B cell (primary cell): ENCODE results near the gene FOSB. TPM values are rescaled to one million over a fixed set of nuclear protein-coding genes. Genes with fewer than 3 reads are reported as not detected.

ENCODE experiments used
- ATAC-seq: fragments of 200-7000 bp; cut with Tn5 transposase; one replicate; pipeline ENCODE4 v1.10.0; 2021; ENCODE audit warnings: low read depth, mild to moderate bottlenecking, moderate number of reproducible peaks, moderate library complexity
- CTCF ChIA-PET: fragments of 350-600 bp; sonication (Branson Sonifier 250); formaldehyde crosslinking; loops from one replicate; lab custom pipeline; 2021; ENCODE audit warnings: antibody characterized with exemption, inconsistent platforms; lab: Charles Lee
- POLR2A ChIA-PET: fragments of 350-600 bp; sonication (Branson Sonifier 250); formaldehyde crosslinking; loops from one replicate; lab custom pipeline; 2021; ENCODE audit warnings: antibody characterized with exemption; lab: Charles Lee
- DNase-seq: peaks from one replicate; pipeline ENCODE4 v3.0.0; 2013
- H2AFZ ChIP-seq: 2 replicates; pipeline ENCODE4 v1.6.1; 2012; ENCODE audit warnings: mild to moderate bottlenecking, low read depth, low read length; ENCODE audit not compliant: insufficient read depth, poor library complexity, severe bottlenecking
- H3K27ac ChIP-seq, 2 donors: 1 replicate in 1 of 2; 2 replicates in 1 of 2; pipeline ENCODE4 v1.5.1; 2012 to 2013; ENCODE audit warnings: low read length in 2 of 2, mild to moderate bottlenecking in 2 of 2, moderate library complexity in 1 of 2
- H3K27me3 ChIP-seq, 4 experiments: fragments of 200-600 bp in 1 of 4; sonication (generic) in 1 of 4; replicated peaks in 1 of 4; 1 replicate in 2 of 4; 2 replicates in 2 of 4; pipeline versions ENCODE4 v1.6.1 to v1.7.0; 2013 to 2016; ENCODE audit warnings: low read length in 3 of 4, mild to moderate bottlenecking in 2 of 4, mixed read lengths in 1 of 4, moderate library complexity in 1 of 4; ENCODE audit not compliant: insufficient read depth in 4 of 4, control insufficient read depth in 3 of 4; ENCODE audit errors: control extremely low read depth in 1 of 4
- H3K36me3 ChIP-seq, 2 experiments: replicated peaks in 1 of 2; 1 replicate in 1 of 2; 2 replicates in 1 of 2; pipeline versions ENCODE4 v1.6.1 to v1.7.1; 2013; ENCODE audit warnings: low read length in 1 of 2; ENCODE audit not compliant: insufficient read depth in 2 of 2, control insufficient read depth in 1 of 2; ENCODE audit errors: control extremely low read depth in 1 of 2, extremely low read depth in 1 of 2
- H3K4me1 ChIP-seq, 2 donors: fragments of 200-600 bp in 1 of 2; sonication (generic) in 1 of 2; 1 replicate in 1 of 2; 2 replicates in 1 of 2; pipeline versions ENCODE4 v1.5.1 to v1.6.1; 2013 to 2017; ENCODE audit warnings: low read length in 2 of 2; ENCODE audit not compliant: control insufficient read depth in 2 of 2, insufficient read depth in 2 of 2
- H3K4me2 ChIP-seq: replicated peaks from 2 replicates; pipeline ENCODE3; 2012; ENCODE audit warnings: mild to moderate bottlenecking, low read depth, low read length; ENCODE audit not compliant: poor library complexity, severe bottlenecking
- H3K4me3 ChIP-seq, 5 experiments: fragments of 200-600 bp in 1 of 5; sonication (generic) in 1 of 5; 1 replicate in 3 of 5; 2 replicates in 2 of 5; pipeline versions ENCODE4 v1.5.1 to v1.7.0; 2011 to 2016; ENCODE audit warnings: low read length in 4 of 5, mild to moderate bottlenecking in 4 of 5, low read depth in 2 of 5, control low read depth in 1 of 5, moderate library complexity in 1 of 5; ENCODE audit not compliant: insufficient read depth in 1 of 5; ENCODE audit errors: control extremely low read depth in 1 of 5, extremely low read depth in 1 of 5
- H3K79me2 ChIP-seq: fragments of 200-600 bp; sonication (generic); one replicate; pipeline ENCODE4 v1.6.0; 2016; ENCODE audit warnings: low read length; ENCODE audit not compliant: control insufficient read depth, insufficient read depth
- H3K9ac ChIP-seq: fragments of 200-600 bp; sonication (generic); 2 replicates; pipeline ENCODE4 v1.6.1; 2017; ENCODE audit warnings: mild to moderate bottlenecking, low read length, moderate library complexity
- H3K9me3 ChIP-seq, 3 donors: one replicate each; pipeline versions ENCODE4 v1.6.1 to v1.7.1; 2013; ENCODE audit warnings: low read length in 2 of 3; ENCODE audit not compliant: control insufficient read depth in 2 of 3, insufficient read depth in 1 of 3; ENCODE audit errors: control extremely low read depth in 1 of 3
- H4K20me1 ChIP-seq: 2 replicates; pipeline ENCODE4 v1.6.0; 2012; ENCODE audit warnings: mild to moderate bottlenecking, low read length; ENCODE audit not compliant: insufficient read depth, control insufficient read depth, poor library complexity, severe bottlenecking
- H3K27ac Mint-ChIP-seq: one replicate; pipeline ENCODE4 v1.8.0; 2021; ENCODE audit warnings: mixed read lengths
- H3K27me3 Mint-ChIP-seq: one replicate; pipeline ENCODE4 v1.8.0; 2021; ENCODE audit warnings: mixed read lengths
- H3K4me1 Mint-ChIP-seq: one replicate; pipeline ENCODE4 v1.8.0; 2021; ENCODE audit warnings: mixed read lengths
- H3K4me3 Mint-ChIP-seq: one replicate; pipeline ENCODE4 v1.8.0; 2021; ENCODE audit warnings: mixed read lengths
- H3K9me3 Mint-ChIP-seq: one replicate; pipeline ENCODE4 v1.8.0; 2022; ENCODE audit warnings: mixed read lengths; ENCODE audit not compliant: insufficient read depth
- EZH2 ChIP-seq: IDR thresholded peaks from 2 replicates; pipeline ENCODE4 v1.6.1; 2012; ENCODE audit warnings: borderline replicate concordance, low read depth, mild to moderate bottlenecking, moderate library complexity, low read length; ENCODE audit not compliant: insufficient read depth, poor library complexity, severe bottlenecking
- WGBS: methylation state at CpG from one replicate; pipeline ENCODE4 v1.1.5; 2013; ENCODE audit warnings: missing lambda C conversion rate; ENCODE audit not compliant: insufficient coverage; 5-methylcytosine and 5-hydroxymethylcytosine counted together
- intact Hi-C: fragments of 100-400 bp; cut with micrococcal nuclease; formaldehyde crosslinking; loops from one replicate; pipeline ENCODE4 v1.10.0; 2022
- polyA plus RNA-seq: library from polyadenylated mRNA; depleted of rRNA; stranded (reverse); fragments of >200 nt; gene quantifications from 2 replicates; pipeline ENCODE4 v1.2.3, GENCODE V29; 2012
- total RNA-seq, 2 donors: library from RNA; stranded (reverse); fragments of 120-200 nt in 1 of 2; gene quantifications; 1 replicate in 1 of 2; 2 replicates in 1 of 2; pipeline versions ENCODE4 v1.2.3 to v1.2.4, GENCODE V29; 2013 to 2022
- TF ChIP-seq, protein P1 (sequence below): fragments of 200-600 bp; IDR thresholded peaks from one replicate; pipeline ENCODE4 v1.8.0; 2022; ENCODE audit warnings: antibody characterized with exemption, mild to moderate bottlenecking

Gene FOSB
- total and polyA plus RNA-seq, 2 donors (not counting 1 experiment from before 2014, with no cell fraction given), result 39.6 to 2,860 TPM

- no peaks in the 10 kb centered on the region for H3K9me3 Mint-ChIP-seq
- Histone ChIP-seq H3K9me3 (peaks cover 0 to 5% (median 0%) of the 10 kb centered on the region in 3 donors), H4K20me1 (no peaks in the 10 kb centered on the region), H3K79me2 (peaks cover 2% of the 10 kb centered on the region), H3K4me2 (no peak overlapping the region), H2AFZ (no peak overlapping the region), H3K36me3 (no peaks in the 10 kb centered on the region), H3K4me3 (no peak overlapping the region), H3K27me3 (peaks cover 0 to 8% (median 4%) of the 10 kb centered on the region in 4 experiments), H3K27ac (no peak overlapping the region), H3K4me1 (peaks cover 11 to 29% of the 10 kb centered on the region in 2 donors), H3K9ac (no peak overlapping the region)
- ChIA-PET POLR2A (interaction anchor here (1.4 kb wide), 1 partner anchor 21 kb away, joined by 3 read pairs; no protein-coding TSS in a partner anchor), CTCF (interaction anchor here (1.0 kb wide), 1 partner anchor 18 kb away, joined by 5 read pairs; no protein-coding TSS in a partner anchor)
- DNase-seq (peak; percentile 34), ATAC-seq (no peak)
- H3K27me3 Mint-ChIP-seq, result peaks cover 7% of the 10 kb centered on the region
- no peak overlapping the region for H3K27ac Mint-ChIP-seq
- no peak for TF ChIP-seq EZH2
- TF ChIP-seq, protein P1, sequence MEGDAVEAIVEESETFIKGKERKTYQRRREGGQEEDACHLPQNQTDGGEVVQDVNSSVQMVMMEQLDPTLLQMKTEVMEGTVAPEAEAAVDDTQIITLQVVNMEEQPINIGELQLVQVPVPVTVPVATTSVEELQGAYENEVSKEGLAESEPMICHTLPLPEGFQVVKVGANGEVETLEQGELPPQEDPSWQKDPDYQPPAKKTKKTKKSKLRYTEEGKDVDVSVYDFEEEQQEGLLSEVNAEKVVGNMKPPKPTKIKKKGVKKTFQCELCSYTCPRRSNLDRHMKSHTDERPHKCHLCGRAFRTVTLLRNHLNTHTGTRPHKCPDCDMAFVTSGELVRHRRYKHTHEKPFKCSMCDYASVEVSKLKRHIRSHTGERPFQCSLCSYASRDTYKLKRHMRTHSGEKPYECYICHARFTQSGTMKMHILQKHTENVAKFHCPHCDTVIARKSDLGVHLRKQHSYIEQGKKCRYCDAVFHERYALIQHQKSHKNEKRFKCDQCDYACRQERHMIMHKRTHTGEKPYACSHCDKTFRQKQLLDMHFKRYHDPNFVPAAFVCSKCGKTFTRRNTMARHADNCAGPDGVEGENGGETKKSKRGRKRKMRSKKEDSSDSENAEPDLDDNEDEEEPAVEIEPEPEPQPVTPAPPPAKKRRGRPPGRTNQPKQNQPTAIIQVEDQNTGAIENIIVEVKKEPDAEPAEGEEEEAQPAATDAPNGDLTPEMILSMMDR, result no peak
- intact Hi-C loops, result no loop called here
- peaks cover 22% of the 10 kb centered on the region for H3K4me1 Mint-ChIP-seq
- 38% methylated on average over 6 of the region's 8 CpGs for WGBS
- H3K4me3 Mint-ChIP-seq, result no peak overlapping the region
Measured at GRCh38 chr19:45460807-45461347, 6.9 kb upstream of the FOSB start.

- ATAC-seq (peak; percentile 40), DNase-seq (peak; percentile 54)
- Mint-ChIP-seq H3K27me3 (peaks cover 7% of the 10 kb centered on the region), H3K4me3 (no peak overlapping the region), H3K4me1 (peaks cover 20% of the 10 kb centered on the region), H3K9me3 (no peaks in the 10 kb centered on the region), H3K27ac (no peak overlapping the region)
- Histone ChIP-seq H3K4me3 (no peak overlapping the region), H3K36me3 (no peaks in the 10 kb centered on the region), H3K27me3 (peaks cover 0 to 8% (median 4%) of the 10 kb centered on the region in 4 experiments), H3K27ac (no peak overlapping the region), H3K79me2 (peaks cover 2% of the 10 kb centered on the region), H3K9me3 (no peaks in the 10 kb centered on the region), H3K4me1 (peaks cover 6 to 23% of the 10 kb centered on the region in 2 donors), H3K9ac (no peak overlapping the region), H2AFZ (no peak overlapping the region), H4K20me1 (no peaks in the 10 kb centered on the region), H3K4me2 (no peak overlapping the region)
- no peak for TF ChIP-seq EZH2
- TF ChIP-seq, protein P1, result no peak
- POLR2A ChIA-PET, result interaction anchor here (1.4 kb wide), 1 partner anchor 22 kb away, joined by 3 read pairs; no protein-coding TSS in a partner anchor
- intact Hi-C loops, result no loop called here
- CTCF ChIA-PET, result interaction anchor here (0.6 to 1.1 kb wide), 2 partner anchors 23 to 638 kb away, joined by 3 to 4 read pairs; no protein-coding TSS in a partner anchor
- WGBS, result no CpG with 5 or more reads among the region's 4 CpGs
Measured at GRCh38 chr19:45462174-45462573, 5.6 kb upstream of the FOSB start.
